ENCODE measurements around the gene SLC4A5. TPM values are rescaled to one million over a fixed set of nuclear protein-coding genes. Genes with fewer than 3 reads are reported as not detected.

SLC4A5 gene
- total RNA-seq, 1 experiment from 2014 or later = 1.8 TPM

GRCh38 chr2:74278176-74278575 is 65.0 kb downstream of the SLC4A5 start:
- CTCF ChIA-PET = no interaction called here
- Histone ChIP-seq H3K4me3 (ENCODE audit: low read depth, low read length, poor library complexity, severe bottlenecking) (no peak overlapping the region), H3K27me3 (replicated peaks; ENCODE audit: insufficient read depth, low read depth, low read length, poor library complexity) (peaks cover 13% of the 10 kb centered on the region), H3K36me3 (ENCODE audit: insufficient read depth, low read length, poor library complexity, severe bottlenecking) (no peaks in the 10 kb centered on the region), H3K27ac (ENCODE audit: low read depth, low read length, poor library complexity, severe bottlenecking) (no peak overlapping the region), H3K4me1 (ENCODE audit: insufficient read depth, low read length, poor library complexity, severe bottlenecking) (no peaks in the 10 kb centered on the region), H3K9me3 (ENCODE audit: low read depth, low read length, poor library complexity, severe bottlenecking) (no peaks in the 10 kb centered on the region)
- POLR2A ChIA-PET (ENCODE audit: low non-redundant PET) = no interaction called here
- TF ChIP-seq, protein P1, sequence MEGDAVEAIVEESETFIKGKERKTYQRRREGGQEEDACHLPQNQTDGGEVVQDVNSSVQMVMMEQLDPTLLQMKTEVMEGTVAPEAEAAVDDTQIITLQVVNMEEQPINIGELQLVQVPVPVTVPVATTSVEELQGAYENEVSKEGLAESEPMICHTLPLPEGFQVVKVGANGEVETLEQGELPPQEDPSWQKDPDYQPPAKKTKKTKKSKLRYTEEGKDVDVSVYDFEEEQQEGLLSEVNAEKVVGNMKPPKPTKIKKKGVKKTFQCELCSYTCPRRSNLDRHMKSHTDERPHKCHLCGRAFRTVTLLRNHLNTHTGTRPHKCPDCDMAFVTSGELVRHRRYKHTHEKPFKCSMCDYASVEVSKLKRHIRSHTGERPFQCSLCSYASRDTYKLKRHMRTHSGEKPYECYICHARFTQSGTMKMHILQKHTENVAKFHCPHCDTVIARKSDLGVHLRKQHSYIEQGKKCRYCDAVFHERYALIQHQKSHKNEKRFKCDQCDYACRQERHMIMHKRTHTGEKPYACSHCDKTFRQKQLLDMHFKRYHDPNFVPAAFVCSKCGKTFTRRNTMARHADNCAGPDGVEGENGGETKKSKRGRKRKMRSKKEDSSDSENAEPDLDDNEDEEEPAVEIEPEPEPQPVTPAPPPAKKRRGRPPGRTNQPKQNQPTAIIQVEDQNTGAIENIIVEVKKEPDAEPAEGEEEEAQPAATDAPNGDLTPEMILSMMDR (conservative IDR thresholded peaks at IDR 0.05; ENCODE audit: low read depth, low read length) = no peak
- TF ChIP-seq EZH2 (IDR thresholded peaks at IDR 0.05; ENCODE audit: borderline replicate concordance, low read depth, low read length, poor library complexity, severe bottlenecking) = no peak
- BruUV-seq (replicated peaks) = no TSS peak
- DNase-seq (ENCODE audit: low spot score) = no peak
- intact Hi-C loops (cut with micrococcal nuclease; ENCODE audit: unreplicated experiment) = no loop called here

DNA sequence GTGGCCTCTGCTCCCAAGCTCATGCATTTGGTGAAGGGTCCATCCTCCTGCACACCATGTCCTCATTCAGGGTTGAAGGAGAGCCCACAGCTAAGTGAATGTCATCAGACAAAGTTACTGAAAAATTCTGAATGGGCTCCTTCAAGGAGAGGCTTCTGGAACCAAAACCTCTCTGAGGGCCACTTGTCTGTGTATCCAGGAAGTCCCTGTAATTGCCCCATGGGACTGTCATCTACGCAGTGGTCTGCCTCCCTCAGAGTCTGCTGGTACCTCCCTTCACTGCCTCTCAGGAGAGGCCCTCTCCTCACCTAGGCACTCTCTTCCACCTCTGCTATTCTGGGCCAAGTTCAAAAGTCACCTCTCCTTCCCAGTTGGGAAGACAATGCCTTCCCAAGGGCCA is 68.0 kb downstream of the SLC4A5 start:
- H3K4me3 ChIP-seq (ENCODE audit: low read depth, low read length, poor library complexity, severe bottlenecking) = no peak overlapping the region
- no peak for TF ChIP-seq EZH2 (IDR thresholded peaks at IDR 0.05; ENCODE audit: borderline replicate concordance, low read depth, low read length, poor library complexity, severe bottlenecking)
- TF ChIP-seq, protein P1 (conservative IDR thresholded peaks at IDR 0.05; ENCODE audit: low read depth, low read length) = no peak
- H3K27ac ChIP-seq (ENCODE audit: low read depth, low read length, poor library complexity, severe bottlenecking) = no peak overlapping the region
- ChIA-PET CTCF (no interaction called here), POLR2A (ENCODE audit: low non-redundant PET) (no interaction called here)
- intact Hi-C loops (cut with micrococcal nuclease; ENCODE audit: unreplicated experiment) = no loop called here
- H3K9me3 ChIP-seq (ENCODE audit: low read depth, low read length, poor library complexity, severe bottlenecking) = no peaks in the 10 kb centered on the region
- no peaks in the 10 kb centered on the region for H3K36me3 ChIP-seq (ENCODE audit: insufficient read depth, low read length, poor library complexity, severe bottlenecking)
- no TSS peak for BruUV-seq (replicated peaks)
- DNase-seq (ENCODE audit: low spot score) = no peak
- peaks cover 13% of the 10 kb centered on the region for H3K27me3 ChIP-seq (replicated peaks; ENCODE audit: insufficient read depth, low read depth, low read length, poor library complexity)
- H3K4me1 ChIP-seq (ENCODE audit: insufficient read depth, low read length, poor library complexity, severe bottlenecking) = no peaks in the 10 kb centered on the region

DNA sequence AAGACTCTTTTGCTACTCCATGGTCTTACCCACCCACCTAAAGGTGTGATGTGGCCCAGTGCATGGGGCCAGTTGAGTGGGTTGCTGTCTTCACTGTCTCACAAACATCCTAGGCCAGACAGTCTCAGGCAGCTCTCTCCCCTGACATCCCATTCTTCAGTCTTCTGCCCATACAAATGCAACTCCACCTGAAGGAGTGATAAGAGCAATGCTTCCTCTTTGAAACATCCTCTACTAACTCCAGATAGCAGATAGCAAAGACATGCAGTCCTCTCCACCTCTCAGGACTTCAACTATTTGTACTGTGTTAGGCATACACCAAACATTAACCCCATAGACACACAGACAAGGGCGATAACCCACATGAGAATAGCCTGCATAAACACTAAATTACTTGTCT is 73.5 kb downstream of the SLC4A5 start:
- Histone ChIP-seq H3K27ac (ENCODE audit: low read depth, low read length, poor library complexity, severe bottlenecking) (no peak overlapping the region), H3K4me1 (ENCODE audit: insufficient read depth, low read length, poor library complexity, severe bottlenecking) (no peaks in the 10 kb centered on the region), H3K27me3 (replicated peaks; ENCODE audit: insufficient read depth, low read depth, low read length, poor library complexity) (no peaks in the 10 kb centered on the region), H3K9me3 (ENCODE audit: low read depth, low read length, poor library complexity, severe bottlenecking) (no peaks in the 10 kb centered on the region), H3K4me3 (ENCODE audit: low read depth, low read length, poor library complexity, severe bottlenecking) (no peak overlapping the region), H3K36me3 (ENCODE audit: insufficient read depth, low read length, poor library complexity, severe bottlenecking) (no peaks in the 10 kb centered on the region)
- DNase-seq (ENCODE audit: low spot score) = no peak
- ChIA-PET POLR2A (ENCODE audit: low non-redundant PET) (no interaction called here), CTCF (no interaction called here)
- no peak for TF ChIP-seq EZH2 (IDR thresholded peaks at IDR 0.05; ENCODE audit: borderline replicate concordance, low read depth, low read length, poor library complexity, severe bottlenecking)
- BruUV-seq (replicated peaks) = no TSS peak
- intact Hi-C loops (cut with micrococcal nuclease; ENCODE audit: unreplicated experiment) = no loop called here

- ChIA-PET CTCF (no interaction called here), POLR2A (ENCODE audit: low non-redundant PET) (no interaction called here)
- no TSS peak for BruUV-seq (replicated peaks)
- H3K9me3 ChIP-seq (ENCODE audit: low read depth, low read length, poor library complexity, severe bottlenecking) = no peaks in the 10 kb centered on the region
- intact Hi-C loops (cut with micrococcal nuclease; ENCODE audit: unreplicated experiment) = no loop called here
- no peaks in the 10 kb centered on the region for H3K27me3 ChIP-seq (replicated peaks; ENCODE audit: insufficient read depth, low read depth, low read length, poor library complexity)
- no peak overlapping the region for H3K4me3 ChIP-seq (ENCODE audit: low read depth, low read length, poor library complexity, severe bottlenecking)
- H3K36me3 ChIP-seq (ENCODE audit: insufficient read depth, low read length, poor library complexity, severe bottlenecking) = no peaks in the 10 kb centered on the region
- H3K4me1 ChIP-seq (ENCODE audit: insufficient read depth, low read length, poor library complexity, severe bottlenecking) = no peaks in the 10 kb centered on the region
- TF ChIP-seq, protein P1 (conservative IDR thresholded peaks at IDR 0.05; ENCODE audit: low read depth, low read length) = no peak
- no peak for TF ChIP-seq EZH2 (IDR thresholded peaks at IDR 0.05; ENCODE audit: borderline replicate concordance, low read depth, low read length, poor library complexity, severe bottlenecking)
- H3K27ac ChIP-seq (ENCODE audit: low read depth, low read length, poor library complexity, severe bottlenecking) = no peak overlapping the region
- DNase-seq (ENCODE audit: low spot score) = no peak
These were observed 76.1 kb downstream of the SLC4A5 start for GRCh38 chr2:74267068-74267467.

Measured in A673 (cell line).